Keratinocyte (primary cell): ENCODE results near the gene GLOD5. TPM values are rescaled to one million over a fixed set of nuclear protein-coding genes. Genes with fewer than 3 reads are reported as not detected.

ENCODE experiments used
- DNase-seq: peaks from one replicate; pipeline ENCODE4 v3.0.0-alpha.2; 2011; ENCODE audit warnings: low read depth, missing footprints, low spot score
- FAIRE-seq: peaks from 2 replicates; lab custom pipeline; 2011; peaks lifted over from hg19 to GRCh38; lab: Jason Lieb, UNC
- H2AFZ ChIP-seq: 2 replicates; pipeline ENCODE4 v1.6.0; 2012; ENCODE audit warnings: low read length, control low read depth, inconsistent platforms; ENCODE audit not compliant: control insufficient read depth
- H3K27ac ChIP-seq: 2 replicates; pipeline ENCODE4 v1.5.1; 2011; ENCODE audit warnings: low read length; ENCODE audit not compliant: control insufficient read depth, insufficient read depth
- H3K27me3 ChIP-seq: 3 replicates; pipeline ENCODE4 v1.6.0; 2011; ENCODE audit warnings: low read length; ENCODE audit not compliant: control insufficient read depth, insufficient read depth; ENCODE audit errors: extremely low read depth
- H3K36me3 ChIP-seq, 2 experiments: 2 replicates in 1 of 2; 3 replicates in 1 of 2; pipeline ENCODE4 v1.5.1; 2011; ENCODE audit warnings: low read length in 2 of 2, mild to moderate bottlenecking in 1 of 2; ENCODE audit not compliant: control insufficient read depth in 2 of 2, insufficient read depth in 2 of 2; ENCODE audit errors: extremely low read depth in 1 of 2
- H3K4me1 ChIP-seq: 3 replicates; pipeline ENCODE4 v1.5.1; 2011; ENCODE audit warnings: low read length; ENCODE audit not compliant: control insufficient read depth, insufficient read depth; ENCODE audit errors: extremely low read depth
- H3K4me2 ChIP-seq: 3 replicates; pipeline ENCODE4 v1.6.0; 2011; ENCODE audit warnings: low read depth, low read length; ENCODE audit not compliant: control insufficient read depth, insufficient read depth; ENCODE audit errors: extremely low read depth
- H3K4me3 ChIP-seq, 3 experiments: fragments of 200-600 bp in 1 of 3; sonication (generic) in 1 of 3; 2 replicates in 2 of 3; 3 replicates in 1 of 3; pipeline ENCODE4 v1.5.1; 2011 to 2016; ENCODE audit warnings: low read length in 3 of 3, mild to moderate bottlenecking in 3 of 3, control low read depth in 2 of 3, inconsistent platforms in 1 of 3, low read depth in 1 of 3, mixed read lengths in 1 of 3, mixed run types in 1 of 3, moderate library complexity in 1 of 3; ENCODE audit not compliant: control insufficient read depth in 2 of 3, insufficient read depth in 2 of 3; ENCODE audit errors: extremely low read depth in 1 of 3
- H3K79me2 ChIP-seq: 2 replicates; pipeline ENCODE4 v1.6.0; 2012; ENCODE audit warnings: low read length; ENCODE audit not compliant: control insufficient read depth, insufficient read depth
- H3K9ac ChIP-seq: 3 replicates; pipeline ENCODE4 v1.6.0; 2011; ENCODE audit warnings: low read length; ENCODE audit not compliant: control insufficient read depth, insufficient read depth; ENCODE audit errors: extremely low read depth
- H3K9me1 ChIP-seq: 3 replicates; pipeline ENCODE4 v1.6.0; 2011; ENCODE audit warnings: low read length; ENCODE audit not compliant: control insufficient read depth, insufficient read depth; ENCODE audit errors: extremely low read depth
- H3K9me3 ChIP-seq: 2 replicates; pipeline ENCODE4 v1.5.1; 2012; ENCODE audit warnings: low read depth, low read length; ENCODE audit not compliant: control insufficient read depth
- H4K20me1 ChIP-seq: 3 replicates; pipeline ENCODE4 v1.6.0; 2011; ENCODE audit warnings: low read length; ENCODE audit not compliant: control insufficient read depth, insufficient read depth; ENCODE audit errors: extremely low read depth
- EZH2 ChIP-seq: IDR thresholded peaks from one replicate; pipeline ENCODE4 v1.6.1; 2012; ENCODE audit warnings: inconsistent platforms, mild to moderate bottlenecking, low read length, moderate library complexity
- dilution Hi-C: fragments of 300-500 bp; cut with MboI; formaldehyde crosslinking; loops from one replicate; pipeline ENCODE4 v1.7.0; 2020; ENCODE audit warnings: low sequenced_read_pairs; ENCODE audit not compliant: extremely low pct_ligation_motif_present
- polyA plus RNA-seq, 5 experiments: library from polyadenylated mRNA; depleted of rRNA in 3 of 5; stranded (reverse) in 3 of 5; stranded (forward) in 1 of 5; unstranded in 1 of 5; fragments of >200 nt; gene quantifications; 1 replicate in 1 of 5; 2 replicates in 3 of 5; 3 replicates in 1 of 5; pipeline versions ENCODE4 v1.2.1 to v1.2.3, GENCODE V29; 2011 to 2012; ENCODE audit warnings: missing spikeins in 2 of 5, low read depth in 1 of 5, low replicate concordance in 1 of 5
- TF ChIP-seq, protein P1 (sequence below), 3 experiments: IDR thresholded peaks in 1 of 3; conservative IDR thresholded peaks in 1 of 3; optimal IDR thresholded peaks in 1 of 3; 2 replicates in 2 of 3; 3 replicates in 1 of 3; pipeline versions ENCODE3 to v1.5.1; 2011; ENCODE audit warnings: low read length in 3 of 3, mild to moderate bottlenecking in 3 of 3, moderate library complexity in 2 of 3, control low read depth in 1 of 3, inconsistent platforms in 1 of 3; ENCODE audit not compliant: insufficient read depth in 2 of 3; ENCODE audit errors: extremely low read depth in 1 of 3

GLOD5 gene
- polyA plus RNA-seq, 1 donor (not counting 4 experiments of a cell fraction or from before 2014, with no cell fraction given): not detected

DNA sequence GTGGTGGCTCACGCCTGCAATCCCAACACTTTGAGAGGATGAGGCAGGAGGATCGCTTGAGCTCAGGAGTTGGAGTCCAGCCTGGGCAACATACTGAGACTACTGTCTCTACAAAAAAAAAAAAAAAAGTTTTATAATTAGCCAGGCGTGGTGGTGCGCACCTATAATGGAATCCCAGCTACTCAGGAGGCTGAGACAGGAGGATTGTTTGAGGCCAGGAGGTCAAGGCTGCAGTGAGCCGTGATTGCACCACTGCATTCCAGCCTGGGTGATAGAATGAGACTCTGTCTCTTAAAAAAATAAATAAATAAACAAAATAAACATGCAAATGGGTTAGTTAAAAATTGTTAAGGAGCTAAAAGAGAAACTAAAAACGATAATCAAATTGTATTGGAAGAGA, 7.7 kb downstream of the GLOD5 start:
- Histone ChIP-seq H3K4me3 (no peak overlapping the region), H2AFZ (no peak overlapping the region), H3K79me2 (no peaks in the 10 kb centered on the region), H3K27me3 (no peaks in the 10 kb centered on the region), H3K36me3 (no peaks in the 10 kb centered on the region), H3K4me1 (no peaks in the 10 kb centered on the region), H4K20me1 (no peaks in the 10 kb centered on the region), H3K4me2 (no peak overlapping the region), H3K9ac (no peak overlapping the region), H3K9me1 (no peaks in the 10 kb centered on the region), H3K27ac (no peak overlapping the region), H3K9me3 (no peaks in the 10 kb centered on the region)
- FAIRE-seq (no peak), DNase-seq (no peak)
- dilution Hi-C loops: no loop called here
- no peak for TF ChIP-seq EZH2
- TF ChIP-seq, protein P1, sequence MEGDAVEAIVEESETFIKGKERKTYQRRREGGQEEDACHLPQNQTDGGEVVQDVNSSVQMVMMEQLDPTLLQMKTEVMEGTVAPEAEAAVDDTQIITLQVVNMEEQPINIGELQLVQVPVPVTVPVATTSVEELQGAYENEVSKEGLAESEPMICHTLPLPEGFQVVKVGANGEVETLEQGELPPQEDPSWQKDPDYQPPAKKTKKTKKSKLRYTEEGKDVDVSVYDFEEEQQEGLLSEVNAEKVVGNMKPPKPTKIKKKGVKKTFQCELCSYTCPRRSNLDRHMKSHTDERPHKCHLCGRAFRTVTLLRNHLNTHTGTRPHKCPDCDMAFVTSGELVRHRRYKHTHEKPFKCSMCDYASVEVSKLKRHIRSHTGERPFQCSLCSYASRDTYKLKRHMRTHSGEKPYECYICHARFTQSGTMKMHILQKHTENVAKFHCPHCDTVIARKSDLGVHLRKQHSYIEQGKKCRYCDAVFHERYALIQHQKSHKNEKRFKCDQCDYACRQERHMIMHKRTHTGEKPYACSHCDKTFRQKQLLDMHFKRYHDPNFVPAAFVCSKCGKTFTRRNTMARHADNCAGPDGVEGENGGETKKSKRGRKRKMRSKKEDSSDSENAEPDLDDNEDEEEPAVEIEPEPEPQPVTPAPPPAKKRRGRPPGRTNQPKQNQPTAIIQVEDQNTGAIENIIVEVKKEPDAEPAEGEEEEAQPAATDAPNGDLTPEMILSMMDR (optimal IDR thresholded peaks at IDR 0.05 in 1 of 3, IDR thresholded peaks at IDR 0.05 in 1 of 3, conservative IDR thresholded peaks at IDR 0.05 in 1 of 3; ENCODE audit: extremely low read depth in 1 of 3, insufficient read depth in 2 of 3, low read length in 3 of 3): no peak

DNA sequence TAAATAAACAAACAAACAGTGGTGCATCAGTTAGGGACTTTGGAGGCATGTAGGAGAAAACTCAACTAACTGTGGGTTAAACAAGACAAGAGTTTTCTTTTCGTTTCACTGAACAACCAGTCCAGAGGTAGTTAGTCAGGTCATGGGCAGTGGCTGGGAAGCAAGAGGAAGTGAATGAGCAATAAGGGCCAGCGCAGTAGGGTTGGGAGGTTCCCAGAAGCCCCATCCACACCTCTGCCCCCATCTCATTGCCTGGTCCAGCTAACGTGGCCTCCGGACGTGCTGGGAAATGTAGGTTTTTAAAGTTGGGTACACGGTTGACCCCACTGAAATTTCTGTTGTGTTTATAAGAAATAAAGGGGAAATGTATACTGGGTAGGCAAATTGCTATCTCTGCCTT, 8.7 kb downstream of the GLOD5 start:
- dilution Hi-C loops: no loop called here
- no peak for FAIRE-seq
- no peaks in the 10 kb centered on the region for H3K9me3 ChIP-seq

More for the DNA sequence above, 8.7 kb downstream of the GLOD5 start:
- H3K4me2 ChIP-seq: no peak overlapping the region
- no peak overlapping the region for H2AFZ ChIP-seq
- no peaks in the 10 kb centered on the region for H3K27me3 ChIP-seq
- no peaks in the 10 kb centered on the region for H3K36me3 ChIP-seq
- TF ChIP-seq, protein P1 (optimal IDR thresholded peaks at IDR 0.05 in 1 of 3, IDR thresholded peaks at IDR 0.05 in 1 of 3, conservative IDR thresholded peaks at IDR 0.05 in 1 of 3; ENCODE audit: extremely low read depth in 1 of 3, insufficient read depth in 2 of 3, low read length in 3 of 3): no peak
- TF ChIP-seq EZH2: no peak
- H3K9me1 ChIP-seq: no peaks in the 10 kb centered on the region
- no peak for DNase-seq
- H3K9ac ChIP-seq: no peak overlapping the region
- no peak overlapping the region for H3K27ac ChIP-seq
- H3K79me2 ChIP-seq: no peaks in the 10 kb centered on the region
- H3K4me3 ChIP-seq: no peak overlapping the region
- H4K20me1 ChIP-seq: no peaks in the 10 kb centered on the region
- no peaks in the 10 kb centered on the region for H3K4me1 ChIP-seq
